ENCODE results near the gene PRDM16.

PRDM16 gene

GRCh38 chr1:3056641-3057040 is 12.4 kb upstream of the PRDM16 start:
- no peak for DNase-seq

GRCh38 chr1:3058263-3059030 is 10.6 kb upstream of the PRDM16 start:
- DNase-seq = no peak

GRCh38 chr1:3060127-3060526 is 8.9 kb upstream of the PRDM16 start:
- no peak for DNase-seq

- no peak for DNase-seq
These were observed 8.1 kb upstream of the PRDM16 start for GRCh38 chr1:3060601-3061551.

GRCh38 chr1:3061566-3061965 is 7.4 kb upstream of the PRDM16 start:
- DNase-seq = no peak

GRCh38 chr1:3061981-3062615 is 6.9 kb upstream of the PRDM16 start:
- no peak for DNase-seq

- DNase-seq = no peak
These were observed 6.2 kb upstream of the PRDM16 start for GRCh38 chr1:3062616-3063378.

- DNase-seq = no peak
These were observed 5.4 kb upstream of the PRDM16 start for GRCh38 chr1:3063379-3064295.

GRCh38 chr1:3064296-3064850 is 4.6 kb upstream of the PRDM16 start:
- DNase-seq = no peak

GRCh38 chr1:3064901-3065300 is 4.1 kb upstream of the PRDM16 start:
- DNase-seq = no peak

- no peak for DNase-seq
These were observed 3.6 kb upstream of the PRDM16 start for GRCh38 chr1:3065396-3065795.

GRCh38 chr1:3065797-3066196 is 3.2 kb upstream of the PRDM16 start:
- no peak for DNase-seq

GRCh38 chr1:3066250-3066711 is 2.7 kb upstream of the PRDM16 start:
- DNase-seq = no peak

GRCh38 chr1:3066826-3067225 is 2.2 kb upstream of the PRDM16 start:
- DNase-seq = no peak

GRCh38 chr1:3067301-3067670 is 1.7 kb upstream of the PRDM16 start:
- no peak for DNase-seq

GRCh38 chr1:3067671-3068563 is 1.1 kb upstream of the PRDM16 start:
- DNase-seq = no peak

GRCh38 chr1:3069491-3070308 is 697 bp downstream of the PRDM16 start:
- DNase-seq = no peak

GRCh38 chr1:3070309-3070643 is 1.3 kb downstream of the PRDM16 start:
- DNase-seq = no peak
